ENCODE data around the gene TANC1.

TANC1 gene

GRCh38 chr2:159063677-159064076 lies 95.2 kb downstream of the TANC1 start:
- DNase-seq (ENCODE audit: low read depth) = no peak

- DNase-seq (ENCODE audit: low read depth) = no peak
These were observed 96.2 kb downstream of the TANC1 start for GRCh38 chr2:159064446-159065301.

GRCh38 chr2:159065313-159065712 lies 96.9 kb downstream of the TANC1 start:
- no peak for DNase-seq (ENCODE audit: low read depth)

- DNase-seq (ENCODE audit: low read depth) = no peak
These were observed 97.5 kb downstream of the TANC1 start for GRCh38 chr2:159065891-159066290.

GRCh38 chr2:159066541-159067156 lies 98.2 kb downstream of the TANC1 start:
- no peak for DNase-seq (ENCODE audit: low read depth)

GRCh38 chr2:159067971-159068370 lies 99.5 kb downstream of the TANC1 start:
- no peak for DNase-seq (ENCODE audit: low read depth)

- DNase-seq (ENCODE audit: low read depth) = no peak
These were observed 100.8 kb downstream of the TANC1 start for GRCh38 chr2:159069229-159069628.

- DNase-seq (ENCODE audit: low read depth) = no peak
These were observed 101.8 kb downstream of the TANC1 start for GRCh38 chr2:159070235-159070634.

GRCh38 chr2:159071190-159071915 lies 102.9 kb downstream of the TANC1 start:
- DNase-seq (ENCODE audit: low read depth) = no peak

- no peak for DNase-seq (ENCODE audit: low read depth)
These were observed 104.4 kb downstream of the TANC1 start for GRCh38 chr2:159072795-159073194.

- no peak for DNase-seq (ENCODE audit: low read depth)
These were observed 104.8 kb downstream of the TANC1 start for GRCh38 chr2:159073256-159073655.

GRCh38 chr2:159074605-159075004 lies 106.2 kb downstream of the TANC1 start:
- DNase-seq (ENCODE audit: low read depth) = no peak

- DNase-seq (ENCODE audit: low read depth) = no peak
These were observed 107.3 kb downstream of the TANC1 start for GRCh38 chr2:159075727-159076126.

- DNase-seq (ENCODE audit: low read depth) = no peak
These were observed 107.8 kb downstream of the TANC1 start for GRCh38 chr2:159076241-159076640.

GRCh38 chr2:159077869-159078268 lies 109.4 kb downstream of the TANC1 start:
- DNase-seq (ENCODE audit: low read depth) = no peak

GRCh38 chr2:159078443-159078842 lies 110.0 kb downstream of the TANC1 start:
- no peak for DNase-seq (ENCODE audit: low read depth)

- no peak for DNase-seq (ENCODE audit: low read depth)
These were observed 112.2 kb downstream of the TANC1 start for GRCh38 chr2:159080641-159081040.

- DNase-seq (ENCODE audit: low read depth) = no peak
These were observed 113.7 kb downstream of the TANC1 start for GRCh38 chr2:159082119-159082518.

GRCh38 chr2:159084384-159085370 lies 116.2 kb downstream of the TANC1 start:
- DNase-seq (ENCODE audit: low read depth) = no peak

- no peak for DNase-seq (ENCODE audit: low read depth)
These were observed 117.9 kb downstream of the TANC1 start for GRCh38 chr2:159086342-159086741.

- DNase-seq (ENCODE audit: low read depth) = no peak
These were observed 118.4 kb downstream of the TANC1 start for GRCh38 chr2:159086826-159087225.

- DNase-seq (ENCODE audit: low read depth) = no peak
These were observed 120.5 kb downstream of the TANC1 start for GRCh38 chr2:159088906-159089305.
